HepG2 (cell line): ENCODE measurements around the gene POLA1. TPM values are rescaled to one million over a fixed set of nuclear protein-coding genes. Genes with fewer than 3 reads are reported as not detected.

Experiments
- ATAC-seq: fragments of 200-7000 bp; cut with Tn5 transposase; 3 replicates; pipeline ENCODE4 v1.9.1; 2020; ENCODE audit warnings: mild to moderate bottlenecking, moderate library complexity
- BruUV-seq: library from RNA; stranded (reverse); fragments of 400-500 nt; replicated peaks from 2 replicates; lab custom pipeline; 2021; lab: Mats Ljungman, UMichigan
- CTCF ChIA-PET: fragments of 300-600 bp; formaldehyde crosslinking; extraction: SDS; loops from one replicate; lab custom pipeline; 2021; ENCODE audit warnings: low total read pairs, inconsistent platforms, low intra/inter-chr PET ratio; lab: Yijun Ruan, JAX
- POLR2A ChIA-PET: fragments of 350-600 bp; sonication (Branson Sonifier 250); formaldehyde crosslinking; loops from one replicate; lab custom pipeline; 2020; ENCODE audit warnings: antibody characterized with exemption, inconsistent platforms; lab: Yijun Ruan, JAX
- DNase-seq: peaks from one replicate; pipeline ENCODE4 v3.0.0-alpha.2; 2015; ENCODE audit warnings: low spot score
- FAIRE-seq: peaks from 3 replicates; lab custom pipeline; 2011; peaks lifted over from hg19 to GRCh38; lab: Jason Lieb, UNC
- H2AFZ ChIP-seq: one replicate; pipeline ENCODE4 v1.6.1; 2011; ENCODE audit warnings: low read length, inconsistent platforms
- H3K27ac ChIP-seq: fragments of 300-600 bp; 3 replicates; pipeline ENCODE4 v1.8.0; 2011; ENCODE audit warnings: mixed run types, mild to moderate bottlenecking, mixed read lengths, low read length, inconsistent platforms; ENCODE audit not compliant: insufficient read depth; ENCODE audit errors: extremely low read length
- H3K27me3 ChIP-seq, 2 experiments: fragments of 200-600 bp in 1 of 2; 2 replicates in 1 of 2; 3 replicates in 1 of 2; pipeline versions ENCODE4 v1.6.0 to v1.8.0; 2011; ENCODE audit warnings: low read length in 2 of 2, mild to moderate bottlenecking in 2 of 2, moderate library complexity in 2 of 2, inconsistent platforms in 1 of 2; ENCODE audit not compliant: insufficient read depth in 2 of 2, control insufficient read depth in 1 of 2
- H3K36me3 ChIP-seq, 2 experiments: fragments of 200-600 bp in 1 of 2; replicated peaks in 1 of 2; 2 replicates in 1 of 2; 3 replicates in 1 of 2; pipeline versions ENCODE4 v1.5.1 to v1.8.0; 2011; ENCODE audit warnings: low read length in 2 of 2, inconsistent platforms in 1 of 2; ENCODE audit not compliant: insufficient read depth in 2 of 2, control insufficient read depth in 1 of 2
- H3K4me1 ChIP-seq: 2 replicates; pipeline ENCODE4 v1.5.1; 2012; ENCODE audit warnings: low read length, inconsistent platforms; ENCODE audit not compliant: insufficient read depth
- H3K4me2 ChIP-seq: 2 replicates; pipeline ENCODE4 v1.6.0; 2011; ENCODE audit warnings: low read depth, low read length, inconsistent platforms
- H3K4me3 ChIP-seq, 3 experiments: fragments of 200-600 bp in 1 of 3; sonication (generic), shearing (Covaris generic) in 1 of 3; replicated peaks in 1 of 3; 2 replicates each; pipeline ENCODE4 v1.5.1; 2011 to 2016; ENCODE audit warnings: low read length in 3 of 3, inconsistent platforms in 2 of 3, low read depth in 2 of 3, mild to moderate bottlenecking in 2 of 3, control low read depth in 1 of 3, mixed read lengths in 1 of 3; ENCODE audit not compliant: insufficient read depth in 1 of 3
- H3K79me2 ChIP-seq: one replicate; pipeline ENCODE4 v1.6.1; 2011; ENCODE audit warnings: low read length, inconsistent platforms; ENCODE audit not compliant: insufficient read depth
- H3K9ac ChIP-seq: 2 replicates; pipeline ENCODE4 v1.6.0; 2011; ENCODE audit warnings: mild to moderate bottlenecking, low read depth, low read length, inconsistent platforms; ENCODE audit not compliant: insufficient read depth
- H3K9me3 ChIP-seq: 2 replicates; pipeline ENCODE4 v1.5.1; 2012; ENCODE audit warnings: mild to moderate bottlenecking, low read length
- H4K20me1 ChIP-seq: 2 replicates; pipeline ENCODE4 v1.6.0; 2011; ENCODE audit warnings: inconsistent platforms, mild to moderate bottlenecking, low read length, moderate library complexity; ENCODE audit not compliant: insufficient read depth
- FOXO1 ChIP-seq: sonication (generic); formaldehyde crosslinking; IDR thresholded peaks from 2 replicates; pipeline ENCODE4 v1.4.0; 2020; ENCODE audit warnings: missing genetic modification reagents
- ZBTB25 ChIP-seq: IDR thresholded peaks from 2 replicates; pipeline ENCODE4 v1.6.1; 2018; ENCODE audit warnings: missing genetic modification reagents
- ZBTB8A ChIP-seq: sonication (generic); formaldehyde crosslinking; IDR thresholded peaks from 2 replicates; pipeline ENCODE4 v1.4.0; 2020; ENCODE audit warnings: mild to moderate bottlenecking, low read depth, missing genetic modification reagents, borderline replicate concordance
- ZNF10 ChIP-seq: sonication (generic); formaldehyde crosslinking; IDR thresholded peaks from 2 replicates; pipeline ENCODE4 v1.4.0; 2020; ENCODE audit warnings: mild to moderate bottlenecking, low read depth, missing genetic modification reagents, borderline replicate concordance
- ZNF367 ChIP-seq: sonication (generic); formaldehyde crosslinking; IDR thresholded peaks from 2 replicates; pipeline ENCODE4 v1.4.0; 2020; ENCODE audit warnings: missing genetic modification reagents, borderline replicate concordance
- ZSCAN9 ChIP-seq: IDR thresholded peaks from 2 replicates; pipeline ENCODE4 v1.6.1; 2016; ENCODE audit warnings: borderline replicate concordance
- WGBS: methylation state at CpG from one replicate; pipeline ENCODE4 v1.1.6; 2017; ENCODE audit warnings: low lambda C conversion rate; 5-methylcytosine and 5-hydroxymethylcytosine counted together
- in situ Hi-C: cut with HindIII; loops from 2 replicates; pipeline ENCODE4 v1.10.0; 2017; ENCODE audit warnings: low pct_unique_long_range_greater_than_20kb; ENCODE audit not compliant: extremely low pct_ligation_motif_present
- intact Hi-C: fragments of 100-400 bp; cut with micrococcal nuclease; formaldehyde crosslinking; loops from one replicate; pipeline ENCODE4 v1.10.0; 2022; ENCODE audit not compliant: unreplicated experiment
- polyA plus RNA-seq, 8 experiments: library from polyadenylated mRNA; depleted of rRNA in 3 of 8; stranded (reverse) in 7 of 8; unstranded in 1 of 8; fragments of >200 nt; fragmentation: Illumina TruSeq in 4 of 8; extraction: Trizol in 4 of 8; gene quantifications; 2 replicates each; pipeline versions ENCODE4 v1.2.1 to v1.2.3, GENCODE V29; 2011 to 2016; ENCODE audit warnings: low read depth in 4 of 8, missing spikeins in 1 of 8, mixed read lengths in 1 of 8; ENCODE audit not compliant: insufficient read depth in 1 of 8
- total RNA-seq, 5 experiments: library from RNA; depleted of rRNA; stranded (reverse); fragments of >200 nt; fragmentation: Illumina TruSeq; extraction: Trizol; gene quantifications; 2 replicates each; pipeline ENCODE4 v1.2.3, GENCODE V29; 2016; ENCODE audit warnings: low read depth in 1 of 5
- TF ChIP-seq, protein P1 (sequence below): sonication (generic); formaldehyde crosslinking; IDR thresholded peaks from 2 replicates; pipeline ENCODE4 v1.5.0; 2020; ENCODE audit warnings: mild to moderate bottlenecking, missing genetic modification reagents, moderate library complexity
- TF ChIP-seq, protein P2 (sequence below): sonication (generic); formaldehyde crosslinking; IDR thresholded peaks from 2 replicates; pipeline ENCODE4 v1.9.0; 2022; ENCODE audit warnings: missing genetic modification reagents, mild to moderate bottlenecking, borderline replicate concordance
- TF ChIP-seq, protein P3 (sequence below): sonication (generic); formaldehyde crosslinking; IDR thresholded peaks from 2 replicates; pipeline ENCODE4 v1.4.0; 2020; ENCODE audit warnings: missing genetic modification reagents, borderline replicate concordance

POLA1 gene
- total and polyA plus RNA-seq, 2 of the 13 experiments (the other 11 are each of a cell fraction or from before 2014, with no cell fraction given), result 3.3 to 26.5 TPM

GRCh38 chrX:24876530-24877287, 183.0 kb downstream of the POLA1 start (continued):
- TF ChIP-seq, protein P1, sequence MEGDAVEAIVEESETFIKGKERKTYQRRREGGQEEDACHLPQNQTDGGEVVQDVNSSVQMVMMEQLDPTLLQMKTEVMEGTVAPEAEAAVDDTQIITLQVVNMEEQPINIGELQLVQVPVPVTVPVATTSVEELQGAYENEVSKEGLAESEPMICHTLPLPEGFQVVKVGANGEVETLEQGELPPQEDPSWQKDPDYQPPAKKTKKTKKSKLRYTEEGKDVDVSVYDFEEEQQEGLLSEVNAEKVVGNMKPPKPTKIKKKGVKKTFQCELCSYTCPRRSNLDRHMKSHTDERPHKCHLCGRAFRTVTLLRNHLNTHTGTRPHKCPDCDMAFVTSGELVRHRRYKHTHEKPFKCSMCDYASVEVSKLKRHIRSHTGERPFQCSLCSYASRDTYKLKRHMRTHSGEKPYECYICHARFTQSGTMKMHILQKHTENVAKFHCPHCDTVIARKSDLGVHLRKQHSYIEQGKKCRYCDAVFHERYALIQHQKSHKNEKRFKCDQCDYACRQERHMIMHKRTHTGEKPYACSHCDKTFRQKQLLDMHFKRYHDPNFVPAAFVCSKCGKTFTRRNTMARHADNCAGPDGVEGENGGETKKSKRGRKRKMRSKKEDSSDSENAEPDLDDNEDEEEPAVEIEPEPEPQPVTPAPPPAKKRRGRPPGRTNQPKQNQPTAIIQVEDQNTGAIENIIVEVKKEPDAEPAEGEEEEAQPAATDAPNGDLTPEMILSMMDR, result no peak
- TF ChIP-seq ZNF367 (CRISPR knock-in tag) (no peak), ZBTB25 (CRISPR knock-in tag) (no peak), FOXO1 (CRISPR knock-in tag) (no peak), ZBTB8A (CRISPR knock-in tag) (no peak), ZSCAN9 (no peak)

DNA sequence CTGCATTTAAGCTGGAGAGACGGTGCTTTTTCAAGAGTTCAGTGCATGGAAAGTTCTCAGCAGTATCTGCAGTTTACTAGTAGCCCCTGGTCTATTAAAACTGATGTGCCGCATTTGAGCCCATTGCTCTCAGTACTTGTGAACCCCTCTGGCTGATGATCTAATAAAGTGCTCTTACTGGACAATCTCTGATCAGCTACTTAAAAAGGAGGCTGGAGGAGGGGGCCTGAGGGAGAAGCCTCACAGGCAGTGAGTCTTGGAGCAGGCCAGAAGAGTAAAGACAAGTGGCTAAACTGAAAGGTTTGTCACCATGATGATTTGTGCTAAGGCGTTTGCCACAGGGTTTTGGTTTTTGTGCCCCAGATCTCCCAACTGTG, 183.6 kb downstream of the POLA1 start:
- ATAC-seq, result no peak
- Histone ChIP-seq H3K9me3 (no peaks in the 10 kb centered on the region), H3K79me2 (no peaks in the 10 kb centered on the region), H3K4me2 (no peak overlapping the region), H3K4me3 (no peak overlapping the region), H3K27me3 (no peaks in the 10 kb centered on the region), H3K36me3 (no peaks in the 10 kb centered on the region), H3K9ac (no peak overlapping the region), H2AFZ (no peak overlapping the region), H3K4me1 (peaks cover 13% of the 10 kb centered on the region), H3K27ac (no peak overlapping the region), H4K20me1 (no peaks in the 10 kb centered on the region)
- 97% methylated on average over 3 of the region's 3 CpGs for WGBS
- intact Hi-C loops, result no loop called here
- DNase-seq, result no peak
- TF ChIP-seq, protein P2, sequence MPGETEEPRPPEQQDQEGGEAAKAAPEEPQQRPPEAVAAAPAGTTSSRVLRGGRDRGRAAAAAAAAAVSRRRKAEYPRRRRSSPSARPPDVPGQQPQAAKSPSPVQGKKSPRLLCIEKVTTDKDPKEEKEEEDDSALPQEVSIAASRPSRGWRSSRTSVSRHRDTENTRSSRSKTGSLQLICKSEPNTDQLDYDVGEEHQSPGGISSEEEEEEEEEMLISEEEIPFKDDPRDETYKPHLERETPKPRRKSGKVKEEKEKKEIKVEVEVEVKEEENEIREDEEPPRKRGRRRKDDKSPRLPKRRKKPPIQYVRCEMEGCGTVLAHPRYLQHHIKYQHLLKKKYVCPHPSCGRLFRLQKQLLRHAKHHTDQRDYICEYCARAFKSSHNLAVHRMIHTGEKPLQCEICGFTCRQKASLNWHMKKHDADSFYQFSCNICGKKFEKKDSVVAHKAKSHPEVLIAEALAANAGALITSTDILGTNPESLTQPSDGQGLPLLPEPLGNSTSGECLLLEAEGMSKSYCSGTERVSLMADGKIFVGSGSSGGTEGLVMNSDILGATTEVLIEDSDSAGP (CRISPR knock-in tag), result no peak
- TF ChIP-seq ZNF10 (CRISPR knock-in tag), result no peak
- TF ChIP-seq, protein P3, sequence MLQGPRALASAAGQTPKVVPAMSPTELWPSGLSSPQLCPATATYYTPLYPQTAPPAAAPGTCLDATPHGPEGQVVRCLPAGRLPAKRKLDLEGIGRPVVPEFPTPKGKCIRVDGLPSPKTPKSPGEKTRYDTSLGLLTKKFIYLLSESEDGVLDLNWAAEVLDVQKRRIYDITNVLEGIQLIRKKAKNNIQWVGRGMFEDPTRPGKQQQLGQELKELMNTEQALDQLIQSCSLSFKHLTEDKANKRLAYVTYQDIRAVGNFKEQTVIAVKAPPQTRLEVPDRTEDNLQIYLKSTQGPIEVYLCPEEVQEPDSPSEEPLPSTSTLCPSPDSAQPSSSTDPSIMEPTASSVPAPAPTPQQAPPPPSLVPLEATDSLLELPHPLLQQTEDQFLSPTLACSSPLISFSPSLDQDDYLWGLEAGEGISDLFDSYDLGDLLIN (CRISPR knock-in tag), result no peak
- POLR2A ChIA-PET, result no interaction called here
- BruUV-seq, result no TSS peak
- in situ Hi-C loops, result no loop called here
- FAIRE-seq, result no peak
- CTCF ChIA-PET, result no interaction called here
